GM21737 (cell line): ENCODE data around the gene TINAGL1.

ENCODE experiments used
- ATAC-seq: cut with Tn5 transposase; IDR thresholded peaks from one replicate; pipeline ENCODE4 v1.9.1; 2021; ENCODE audit warnings: mild to moderate bottlenecking, moderate library complexity; ENCODE audit not compliant: unreplicated experiment

Gene TINAGL1

GRCh38 chr1:31567956-31568570, 8.3 kb upstream of the TINAGL1 start:
- ATAC-seq: no peak

GRCh38 chr1:31568895-31569595, 7.3 kb upstream of the TINAGL1 start:
- no peak for ATAC-seq

DNA sequence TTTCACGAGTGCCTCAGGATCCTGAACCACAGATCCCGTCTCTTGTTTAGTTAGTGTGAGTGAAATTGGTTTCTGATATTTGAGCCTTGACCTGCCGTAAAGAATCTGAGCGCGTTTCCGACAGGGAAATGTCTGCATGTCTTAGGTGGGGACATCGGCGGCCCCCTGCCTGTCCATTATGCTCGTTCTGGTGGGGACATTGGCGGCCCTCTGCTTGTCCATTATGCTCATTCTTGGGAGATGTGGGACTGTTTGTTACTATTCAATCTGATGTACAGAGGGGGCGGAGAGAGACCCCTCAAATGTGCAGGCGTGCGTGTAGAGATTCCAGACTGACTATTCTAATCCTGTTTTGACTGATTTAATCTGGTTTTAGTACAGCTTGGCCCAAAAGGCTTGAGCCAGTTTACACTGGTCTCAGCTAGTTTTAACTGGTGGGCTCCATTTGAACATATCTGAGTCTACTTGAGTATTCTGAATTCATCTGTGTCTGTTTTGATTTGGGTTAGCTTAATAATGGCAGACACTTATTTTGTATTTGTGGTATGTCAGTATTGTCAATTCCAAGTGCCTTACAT, 6.6 kb upstream of the TINAGL1 start:
- no peak for ATAC-seq

DNA sequence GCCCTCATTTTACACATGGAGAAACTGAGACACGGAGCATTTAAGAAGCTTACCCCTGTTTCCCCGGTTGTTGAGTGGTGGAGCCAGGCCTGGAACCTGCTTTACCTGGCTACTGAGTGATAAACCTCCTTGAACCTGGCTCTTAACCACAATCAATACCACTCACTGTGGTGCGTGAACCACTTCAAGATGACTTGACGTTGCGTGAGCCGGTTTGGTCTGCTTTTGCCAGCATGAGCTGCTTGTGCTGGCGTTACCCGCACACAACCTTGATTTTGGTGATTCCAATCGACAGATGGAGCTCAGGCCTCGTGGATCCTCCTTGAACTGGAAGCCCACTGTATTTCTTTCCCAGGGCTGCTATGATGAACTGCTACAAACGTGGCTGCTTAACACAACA, 6.1 kb upstream of the TINAGL1 start:
- ATAC-seq: no peak

DNA sequence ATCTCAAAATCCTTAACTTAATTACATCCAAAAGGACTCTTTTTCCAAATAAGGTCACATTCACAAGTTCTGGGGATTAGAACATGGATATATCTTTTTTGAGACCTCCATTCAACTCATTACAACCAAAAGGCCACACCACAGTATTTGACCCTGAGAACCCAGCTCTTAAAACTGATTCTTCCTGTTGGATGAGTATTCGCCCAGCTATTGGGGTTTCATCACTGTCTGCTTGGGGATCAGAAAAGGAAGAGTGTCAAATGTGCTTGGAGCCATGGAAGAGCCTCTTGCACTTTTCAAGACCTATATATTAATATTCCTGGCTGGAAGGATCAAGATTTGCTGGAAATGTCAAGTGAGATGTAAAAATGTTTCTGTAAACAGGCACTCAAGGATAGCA, 5.4 kb upstream of the TINAGL1 start:
- ATAC-seq: no peak

DNA sequence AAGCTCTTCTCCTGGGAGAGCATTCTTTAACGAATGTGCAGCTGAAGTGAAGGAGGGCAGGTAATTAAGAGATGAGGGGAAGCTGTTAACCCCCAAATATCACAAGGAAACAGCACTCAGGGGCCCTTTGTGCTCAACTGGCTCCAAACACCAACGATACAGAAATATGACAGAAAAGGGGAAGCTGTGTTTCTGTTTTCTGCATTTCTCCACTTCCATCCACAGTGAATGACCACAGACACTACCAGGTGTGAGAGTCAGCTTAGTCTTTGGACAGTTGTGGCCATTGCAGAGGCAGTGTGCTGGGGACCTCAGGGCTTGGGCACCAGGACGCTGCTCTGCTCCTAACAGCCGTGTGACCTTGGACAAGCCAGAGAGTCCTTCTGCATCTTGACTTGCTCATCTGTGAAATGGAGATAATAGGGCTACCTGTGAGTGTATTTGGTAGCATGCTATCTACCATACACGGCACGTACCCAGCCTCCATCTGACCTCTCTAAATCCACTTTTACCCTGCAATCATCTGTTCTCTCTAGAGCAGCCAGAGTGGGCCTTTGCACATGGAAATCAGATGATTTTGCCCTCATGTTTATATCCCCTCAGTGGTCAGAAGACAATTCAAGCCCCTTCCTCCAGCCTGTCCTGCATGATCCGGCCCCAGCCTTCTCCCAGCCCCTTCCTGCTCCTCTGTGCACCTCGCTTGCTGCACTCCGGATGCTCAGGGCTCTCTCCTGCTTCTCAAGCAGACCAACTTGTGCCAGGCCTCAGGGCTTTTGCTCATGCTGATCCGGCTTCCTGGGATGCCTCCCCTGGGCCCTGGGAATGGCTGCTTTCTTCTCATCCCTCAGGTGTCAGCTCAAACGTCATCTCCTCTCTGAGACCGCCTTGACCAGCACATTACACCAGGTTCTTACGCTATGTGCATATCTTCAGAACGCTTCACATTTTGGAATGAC, 4.7 kb upstream of the TINAGL1 start:
- ATAC-seq: no peak

DNA sequence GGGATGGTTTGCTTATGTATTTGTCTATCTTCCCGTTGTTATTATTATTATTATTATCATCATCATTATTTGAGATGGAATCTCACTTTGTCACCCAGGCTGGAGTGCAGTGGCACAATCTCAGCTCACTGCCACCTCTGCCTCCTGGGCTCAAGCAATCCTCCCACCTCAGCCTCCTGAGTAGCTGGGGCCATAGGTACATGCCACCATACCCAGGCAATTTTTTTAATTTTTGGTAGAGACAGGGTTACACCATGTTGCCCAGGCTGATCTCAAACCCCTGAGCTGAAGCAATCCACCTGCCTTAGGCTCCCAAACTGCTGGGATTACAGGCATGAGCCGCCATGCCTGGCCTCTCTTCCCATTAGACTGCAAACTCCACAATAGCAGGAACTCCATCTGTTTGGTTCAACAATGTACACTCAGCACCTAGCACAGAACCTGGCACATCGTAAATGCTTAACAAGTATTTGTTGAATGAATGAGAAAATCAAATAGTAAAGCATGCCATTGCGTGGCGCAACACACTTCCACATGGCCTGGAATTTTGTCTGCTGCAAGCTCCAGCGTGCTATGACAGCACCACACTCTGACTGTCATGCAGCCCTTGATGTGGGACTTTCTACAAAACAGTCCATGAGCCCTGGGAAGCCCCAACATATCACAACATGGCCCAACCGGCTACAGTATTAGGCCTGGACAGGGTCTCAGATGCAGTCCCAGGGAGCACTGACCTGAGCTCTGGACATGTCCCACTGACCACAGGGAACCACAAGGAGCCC, 3.8 kb upstream of the TINAGL1 start:
- no peak for ATAC-seq

- ATAC-seq: no peak
These were observed 3.1 kb upstream of the TINAGL1 start for GRCh38 chr1:31573261-31573660.

DNA sequence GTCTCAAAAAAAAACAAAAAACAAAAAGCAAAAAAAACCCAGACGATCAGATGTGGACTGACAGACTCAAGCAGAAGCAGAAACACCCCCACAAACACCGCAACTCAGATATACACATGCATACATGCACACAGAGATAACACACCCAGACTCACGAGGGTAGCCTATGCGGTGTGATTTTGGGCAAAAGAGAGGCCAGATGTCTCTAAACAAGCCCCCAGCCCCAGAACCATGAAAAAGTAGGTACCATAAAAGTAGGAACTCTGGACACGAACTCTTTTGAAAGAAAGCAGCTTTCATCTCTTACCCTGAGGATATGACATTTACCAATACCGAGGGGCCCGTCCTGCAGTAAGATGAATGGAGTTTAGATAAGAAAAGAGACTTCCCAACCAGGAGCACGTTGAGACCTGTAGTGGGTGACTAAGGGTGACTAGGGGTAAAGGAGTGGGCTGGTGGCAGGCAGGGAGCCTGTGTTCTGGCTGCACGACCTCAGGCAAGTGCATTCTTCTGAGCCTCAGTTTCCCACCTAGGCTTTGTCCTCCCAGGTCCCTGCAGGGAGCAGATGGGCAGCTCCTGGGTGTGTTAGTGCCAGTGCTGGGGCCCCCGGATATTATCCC, 1.5 kb upstream of the TINAGL1 start:
- ATAC-seq: no peak

- ATAC-seq: no peak
These were observed 760 bp upstream of the TINAGL1 start for GRCh38 chr1:31575369-31576140.

GRCh38 chr1:31576743-31577455, 584 bp downstream of the TINAGL1 start:
- ATAC-seq: no peak

GRCh38 chr1:31577515-31578192, 1.3 kb downstream of the TINAGL1 start:
- ATAC-seq: no peak

DNA sequence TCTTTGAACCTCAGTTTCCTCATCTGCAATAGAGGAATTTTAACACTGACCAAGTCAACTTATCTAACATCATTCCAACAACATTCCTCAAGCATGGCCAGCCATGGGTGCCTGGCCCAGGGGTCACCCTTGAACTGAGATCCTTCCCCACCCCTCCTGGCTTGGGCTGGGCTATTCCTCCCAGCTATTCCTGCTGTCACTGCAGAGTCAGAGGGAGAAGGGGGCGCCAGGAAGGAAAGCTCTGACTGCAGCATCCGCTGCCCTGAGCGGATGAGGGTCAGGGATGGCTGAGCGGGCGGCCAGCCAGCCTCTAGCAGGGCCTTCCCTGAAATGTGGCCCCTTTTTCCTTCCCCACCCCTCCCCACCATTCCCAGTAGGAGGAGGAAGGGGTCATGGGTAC, 3.1 kb downstream of the TINAGL1 start:
- ATAC-seq: no peak

GRCh38 chr1:31580513-31580870, 4.2 kb downstream of the TINAGL1 start:
- no peak for ATAC-seq

GRCh38 chr1:31580891-31581603, 4.7 kb downstream of the TINAGL1 start:
- no peak for ATAC-seq

- no peak for ATAC-seq
These were observed 5.8 kb downstream of the TINAGL1 start for GRCh38 chr1:31581821-31582810.
